Activated naive CD4-positive, alpha-beta T cell treated with anti-CD3 and anti-CD28 coated beads, Interleukin-2, amount 10 ng/mL, durations not matched to agents 7 days and 5 days (primary cell): ENCODE results near the gene COL8A1.

Experiments
- CTCF ChIA-PET: fragments of 350-600 bp; sonication (Branson Sonifier 250); formaldehyde crosslinking; loops from one replicate; lab custom pipeline; 2021; ENCODE audit warnings: antibody characterized with exemption; lab: Charles Lee
- DNase-seq: peaks from one replicate; pipeline ENCODE4 v3.0.0-alpha.2; 2020
- H3K27ac Mint-ChIP-seq: one replicate; pipeline ENCODE4 v1.8.0; 2021; ENCODE audit warnings: mild to moderate bottlenecking, moderate library complexity, mixed read lengths
- H3K27me3 Mint-ChIP-seq: one replicate; pipeline ENCODE4 v1.8.0; 2021; ENCODE audit warnings: mild to moderate bottlenecking, mixed read lengths
- H3K36me3 Mint-ChIP-seq: one replicate; pipeline ENCODE4 v1.8.0; 2021; ENCODE audit warnings: mixed read lengths
- H3K4me1 Mint-ChIP-seq: one replicate; pipeline ENCODE4 v1.8.0; 2021; ENCODE audit warnings: mixed read lengths
- H3K4me3 Mint-ChIP-seq: one replicate; pipeline ENCODE4 v1.8.0; 2021; ENCODE audit warnings: mild to moderate bottlenecking, moderate library complexity, mixed read lengths
- H3K9me3 Mint-ChIP-seq: one replicate; pipeline ENCODE4 v1.8.0; 2021; ENCODE audit warnings: mixed read lengths

The COL8A1 gene

GRCh38 chr3:99668044-99668443, 29.6 kb downstream of the COL8A1 start:
- Mint-ChIP-seq H3K4me1 (no peaks in the 10 kb centered on the region), H3K9me3 (no peaks in the 10 kb centered on the region), H3K36me3 (no peaks in the 10 kb centered on the region), H3K27ac (no peak overlapping the region), H3K27me3 (no peaks in the 10 kb centered on the region), H3K4me3 (no peak overlapping the region)
- CTCF ChIA-PET = no interaction called here
- no peak for DNase-seq

DNA sequence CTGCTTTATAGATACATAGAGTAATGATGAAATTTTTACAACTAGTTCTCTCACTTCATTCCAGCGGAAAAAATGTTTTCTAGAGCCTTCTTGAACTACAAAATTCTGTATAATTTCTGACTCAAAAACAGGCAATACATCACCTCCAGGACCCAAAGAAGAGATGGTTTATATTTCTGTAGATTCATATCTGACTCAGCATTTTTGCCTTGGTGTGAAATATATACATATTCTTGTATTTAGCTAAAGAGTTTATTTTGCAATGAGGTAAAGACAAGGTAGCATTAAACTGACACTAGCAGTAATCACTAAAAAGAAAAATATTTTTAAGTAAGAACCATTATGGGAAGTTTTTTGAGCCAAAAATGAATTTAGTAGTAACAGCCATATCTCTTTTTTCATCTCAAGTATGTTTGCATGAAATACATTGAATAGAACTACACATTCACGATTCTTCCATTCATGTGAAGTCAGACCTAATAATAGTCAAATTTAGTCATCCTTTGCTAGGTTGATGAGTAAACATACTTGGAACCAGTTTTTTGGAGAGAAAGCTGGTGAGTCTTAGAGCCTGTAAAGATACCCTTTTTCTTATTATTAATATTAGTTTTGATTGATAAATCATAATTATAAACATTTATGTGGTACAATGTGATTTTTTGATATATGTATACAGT, 31.6 kb downstream of the COL8A1 start:
- Mint-ChIP-seq H3K36me3 (no peaks in the 10 kb centered on the region), H3K27me3 (no peaks in the 10 kb centered on the region), H3K27ac (no peak overlapping the region), H3K9me3 (no peaks in the 10 kb centered on the region), H3K4me1 (no peaks in the 10 kb centered on the region), H3K4me3 (no peak overlapping the region)
- CTCF ChIA-PET = no interaction called here
- DNase-seq = no peak

- no peak for DNase-seq
- no peaks in the 10 kb centered on the region for H3K36me3 Mint-ChIP-seq
- CTCF ChIA-PET = no interaction called here
- no peaks in the 10 kb centered on the region for H3K4me1 Mint-ChIP-seq
- no peak overlapping the region for H3K4me3 Mint-ChIP-seq
- no peaks in the 10 kb centered on the region for H3K9me3 Mint-ChIP-seq
- H3K27ac Mint-ChIP-seq = no peak overlapping the region
- no peaks in the 10 kb centered on the region for H3K27me3 Mint-ChIP-seq
Observed at GRCh38 chr3:99670556-99670950, 32.2 kb downstream of the COL8A1 start.

- no peaks in the 10 kb centered on the region for H3K27me3 Mint-ChIP-seq
- CTCF ChIA-PET = no interaction called here
- no peaks in the 10 kb centered on the region for H3K4me1 Mint-ChIP-seq
- no peak overlapping the region for H3K27ac Mint-ChIP-seq
- no peaks in the 10 kb centered on the region for H3K36me3 Mint-ChIP-seq
- DNase-seq = no peak
- H3K4me3 Mint-ChIP-seq = no peak overlapping the region
- H3K9me3 Mint-ChIP-seq = no peaks in the 10 kb centered on the region
Observed at GRCh38 chr3:99674086-99674789, 35.8 kb downstream of the COL8A1 start.

GRCh38 chr3:99678023-99678422, 39.6 kb downstream of the COL8A1 start:
- Mint-ChIP-seq H3K4me1 (no peaks in the 10 kb centered on the region), H3K27me3 (no peaks in the 10 kb centered on the region), H3K36me3 (no peaks in the 10 kb centered on the region), H3K9me3 (no peaks in the 10 kb centered on the region), H3K27ac (no peak overlapping the region), H3K4me3 (no peak overlapping the region)
- DNase-seq = no peak
- CTCF ChIA-PET = no interaction called here

DNA sequence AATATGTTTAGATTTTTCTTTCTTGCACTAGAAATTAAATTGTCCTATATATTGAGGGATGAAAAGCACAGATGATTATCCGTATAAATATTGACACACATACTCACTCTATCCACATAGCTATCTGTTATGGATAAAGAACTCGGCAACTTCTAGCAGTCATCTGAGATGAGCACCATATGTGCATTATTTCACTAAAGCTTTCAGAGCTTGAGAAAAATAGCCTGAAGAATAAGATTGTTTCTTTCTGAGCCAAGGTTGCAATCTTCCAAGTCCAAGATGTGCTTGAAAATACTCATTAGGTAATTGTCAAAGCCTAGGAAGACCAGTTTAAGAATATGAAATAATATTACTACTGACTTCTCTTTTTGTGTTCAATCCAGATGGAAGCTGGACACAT, 40.5 kb downstream of the COL8A1 start:
- Mint-ChIP-seq H3K4me3 (no peak overlapping the region), H3K4me1 (no peaks in the 10 kb centered on the region), H3K27me3 (no peaks in the 10 kb centered on the region), H3K36me3 (no peaks in the 10 kb centered on the region), H3K9me3 (no peaks in the 10 kb centered on the region), H3K27ac (no peak overlapping the region)
- DNase-seq = no peak
- CTCF ChIA-PET = no interaction called here

DNA sequence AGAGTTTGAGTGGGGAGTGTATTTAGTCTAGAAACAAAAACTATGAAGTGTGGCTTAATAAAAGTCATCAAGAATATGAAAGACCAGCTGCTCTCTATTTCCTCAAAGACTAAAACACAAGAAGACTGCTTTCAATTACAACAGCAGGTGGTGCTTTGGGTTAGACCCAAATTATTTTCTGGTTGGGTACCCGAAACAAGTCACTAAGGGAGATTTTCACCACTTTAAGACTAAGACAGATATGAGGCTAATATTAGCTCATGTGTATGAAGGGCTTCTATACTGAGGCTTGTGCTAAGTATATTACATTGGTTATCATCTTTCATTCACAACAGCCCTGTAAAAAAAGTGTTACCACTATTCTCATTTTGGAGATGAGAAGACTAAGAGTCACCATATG, 43.1 kb downstream of the COL8A1 start:
- Mint-ChIP-seq H3K36me3 (no peaks in the 10 kb centered on the region), H3K27ac (no peak overlapping the region), H3K4me3 (no peak overlapping the region), H3K4me1 (no peaks in the 10 kb centered on the region), H3K9me3 (no peaks in the 10 kb centered on the region), H3K27me3 (peaks cover 2% of the 10 kb centered on the region)
- CTCF ChIA-PET = no interaction called here
- DNase-seq = no peak

GRCh38 chr3:99681976-99682375, 43.6 kb downstream of the COL8A1 start:
- DNase-seq = no peak
- H3K27me3 Mint-ChIP-seq = peaks cover 7% of the 10 kb centered on the region
- no peak overlapping the region for H3K27ac Mint-ChIP-seq
- no peaks in the 10 kb centered on the region for H3K9me3 Mint-ChIP-seq
- H3K36me3 Mint-ChIP-seq = no peaks in the 10 kb centered on the region
- no peak overlapping the region for H3K4me3 Mint-ChIP-seq
- CTCF ChIA-PET = no interaction called here
- no peaks in the 10 kb centered on the region for H3K4me1 Mint-ChIP-seq

DNA sequence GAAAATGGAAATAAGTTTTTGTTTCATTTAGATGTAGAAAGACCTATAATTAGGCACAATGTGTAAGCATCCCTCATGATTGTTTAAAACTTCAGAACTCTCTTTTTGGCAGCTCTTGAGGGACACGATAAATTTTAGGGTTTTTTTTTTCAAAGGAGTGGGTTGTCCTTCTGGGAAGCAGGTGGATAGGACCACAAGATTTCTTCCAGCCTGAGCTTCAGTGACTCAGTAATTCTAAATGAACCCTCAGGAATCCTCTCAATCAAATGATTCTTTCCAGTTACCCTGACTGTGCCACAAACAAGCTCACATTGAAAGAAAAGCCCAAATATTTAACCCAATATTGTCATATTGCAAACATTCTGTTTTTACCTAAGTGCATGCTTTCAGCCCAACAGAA, 45.1 kb downstream of the COL8A1 start:
- CTCF ChIA-PET = no interaction called here
- Mint-ChIP-seq H3K4me1 (no peaks in the 10 kb centered on the region), H3K9me3 (no peaks in the 10 kb centered on the region), H3K4me3 (no peak overlapping the region), H3K27me3 (peaks cover 11% of the 10 kb centered on the region), H3K36me3 (no peaks in the 10 kb centered on the region), H3K27ac (no peak overlapping the region)
- no peak for DNase-seq

DNA sequence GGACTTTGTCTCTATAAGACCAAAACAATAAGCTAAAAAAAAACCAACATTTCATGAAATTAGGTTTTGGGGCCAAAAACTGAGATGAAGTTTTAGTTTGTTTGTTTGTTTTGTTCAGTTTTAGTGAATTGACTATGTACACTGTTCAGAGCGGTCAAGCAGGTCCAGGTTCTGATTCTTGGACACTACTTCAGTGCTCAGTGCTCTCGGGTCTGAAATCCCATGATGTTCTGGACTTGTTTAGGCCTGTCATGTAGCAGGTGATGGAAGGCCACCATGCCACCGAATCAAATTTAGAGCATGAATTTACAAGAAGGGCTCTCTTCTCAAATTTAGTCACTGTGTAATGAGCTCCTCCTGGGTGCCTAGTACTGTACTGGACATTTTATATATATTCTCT, 45.5 kb downstream of the COL8A1 start:
- H3K27ac Mint-ChIP-seq = no peak overlapping the region
- no peak overlapping the region for H3K4me3 Mint-ChIP-seq
- no peaks in the 10 kb centered on the region for H3K36me3 Mint-ChIP-seq
- H3K9me3 Mint-ChIP-seq = no peaks in the 10 kb centered on the region
- H3K27me3 Mint-ChIP-seq = peaks cover 11% of the 10 kb centered on the region
- H3K4me1 Mint-ChIP-seq = no peaks in the 10 kb centered on the region
- CTCF ChIA-PET = no interaction called here
- no peak for DNase-seq

GRCh38 chr3:99684644-99685043, 46.2 kb downstream of the COL8A1 start:
- CTCF ChIA-PET = no interaction called here
- peaks cover 11% of the 10 kb centered on the region for H3K27me3 Mint-ChIP-seq
- H3K27ac Mint-ChIP-seq = no peak overlapping the region

DNA sequence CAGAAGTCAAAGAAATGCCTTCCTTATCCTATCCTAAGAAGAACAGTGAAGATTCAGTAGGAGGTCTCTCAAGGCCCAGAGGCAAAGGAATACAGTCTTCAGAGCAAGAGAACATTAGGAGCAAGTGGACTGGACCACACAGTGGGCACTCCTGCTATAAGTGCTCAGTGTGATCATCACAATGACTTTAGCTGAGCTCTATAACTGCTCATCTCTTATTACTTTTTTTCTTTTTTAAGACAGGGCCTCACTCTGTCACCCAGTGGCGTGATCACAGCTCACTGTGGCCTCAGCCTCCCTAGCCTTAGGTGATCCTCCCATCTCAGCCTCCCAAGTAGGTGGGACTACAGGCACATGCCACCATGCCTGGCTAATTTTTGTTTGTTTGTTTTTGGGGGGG, 48.1 kb downstream of the COL8A1 start:
- no peaks in the 10 kb centered on the region for H3K36me3 Mint-ChIP-seq
- no peak for DNase-seq
- H3K9me3 Mint-ChIP-seq = no peaks in the 10 kb centered on the region
- H3K27me3 Mint-ChIP-seq = peaks cover 11% of the 10 kb centered on the region
- H3K27ac Mint-ChIP-seq = no peak overlapping the region
- no peaks in the 10 kb centered on the region for H3K4me1 Mint-ChIP-seq
- no peak overlapping the region for H3K4me3 Mint-ChIP-seq
- CTCF ChIA-PET = interaction anchor here (1.0 to 1.2 kb wide), 3 partner anchors 41 to 869 kb away, joined by 3 to 4 read pairs (median 3); no protein-coding TSS in a partner anchor

More at GRCh38 chr3:99684644-99685043, 46.2 kb downstream of the COL8A1 start:
- Mint-ChIP-seq H3K36me3 (no peaks in the 10 kb centered on the region), H3K9me3 (no peaks in the 10 kb centered on the region), H3K4me1 (no peaks in the 10 kb centered on the region), H3K4me3 (no peak overlapping the region)
- no peak for DNase-seq

GRCh38 chr3:99686955-99687612, 48.7 kb downstream of the COL8A1 start:
- DNase-seq = peak; percentile 62
- no peaks in the 10 kb centered on the region for H3K4me1 Mint-ChIP-seq
- CTCF ChIA-PET = interaction anchor here (0.7 to 1.9 kb wide), 8 partner anchors 23 to 875 kb away, joined by 3 to 6 read pairs (median 4); partner anchors contain the start of gene COL8A1
- H3K9me3 Mint-ChIP-seq = no peaks in the 10 kb centered on the region
- no peaks in the 10 kb centered on the region for H3K36me3 Mint-ChIP-seq
- H3K4me3 Mint-ChIP-seq = no peak overlapping the region
- no peak overlapping the region for H3K27ac Mint-ChIP-seq
- H3K27me3 Mint-ChIP-seq = peaks cover 11% of the 10 kb centered on the region

DNA sequence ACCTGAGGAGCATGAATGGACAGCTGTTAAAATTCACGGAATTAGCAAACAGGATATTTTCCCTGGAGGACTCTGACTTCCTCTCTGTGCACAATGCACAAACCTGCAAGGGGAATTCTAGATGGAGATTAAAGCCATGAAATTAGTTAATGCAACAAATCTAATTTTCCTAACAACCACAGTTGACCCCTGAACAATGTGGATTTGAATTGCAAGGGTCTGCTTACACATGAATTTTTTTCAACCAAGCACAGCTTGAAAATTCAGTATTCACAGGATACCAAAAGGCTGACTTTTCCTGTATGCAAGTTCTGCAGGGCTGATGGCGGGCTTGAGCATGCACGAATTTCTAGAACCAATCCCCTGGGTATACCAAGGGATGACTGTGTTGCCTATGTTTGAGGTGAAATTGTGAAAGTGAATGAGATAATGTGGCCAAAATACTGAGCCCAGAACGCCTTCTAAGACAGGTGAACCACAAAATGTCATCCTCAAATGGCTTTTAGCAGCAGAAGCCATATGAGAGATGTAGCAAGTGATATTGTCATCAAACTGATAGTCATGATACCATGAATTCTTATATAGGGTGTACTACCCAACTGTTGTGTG, 52.5 kb downstream of the COL8A1 start:
- no peak for DNase-seq
- no peaks in the 10 kb centered on the region for H3K9me3 Mint-ChIP-seq
- H3K36me3 Mint-ChIP-seq = no peaks in the 10 kb centered on the region
- no peak overlapping the region for H3K27ac Mint-ChIP-seq
- CTCF ChIA-PET = no interaction called here
- no peak overlapping the region for H3K4me3 Mint-ChIP-seq
- no peaks in the 10 kb centered on the region for H3K4me1 Mint-ChIP-seq
- H3K27me3 Mint-ChIP-seq = peaks cover 11% of the 10 kb centered on the region
